GM12864 (cell line): ENCODE measurements around the gene RIMBP2.
"Not testable (repeated sequence)": the region's sequence is repeated elsewhere in the genome, so short reads cannot be mapped to it uniquely, and the experiment has no call there.

Source experiments
- DNase-seq: peaks from one replicate; pipeline ENCODE4 v3.0.0-alpha.2; 2011; ENCODE audit warnings: low read depth
- H3K4me3 ChIP-seq: 2 replicates; pipeline ENCODE4 v1.5.1; 2011; ENCODE audit warnings: mild to moderate bottlenecking, low read depth, low read length, control low read depth
- CTCF ChIP-seq: IDR thresholded peaks from 2 replicates; pipeline ENCODE4 v1.5.1; 2011; ENCODE audit warnings: low read depth, mild to moderate bottlenecking, moderate library complexity, low read length, control low read depth, inconsistent platforms; ENCODE audit errors: missing control alignments

Gene RIMBP2

DNA sequence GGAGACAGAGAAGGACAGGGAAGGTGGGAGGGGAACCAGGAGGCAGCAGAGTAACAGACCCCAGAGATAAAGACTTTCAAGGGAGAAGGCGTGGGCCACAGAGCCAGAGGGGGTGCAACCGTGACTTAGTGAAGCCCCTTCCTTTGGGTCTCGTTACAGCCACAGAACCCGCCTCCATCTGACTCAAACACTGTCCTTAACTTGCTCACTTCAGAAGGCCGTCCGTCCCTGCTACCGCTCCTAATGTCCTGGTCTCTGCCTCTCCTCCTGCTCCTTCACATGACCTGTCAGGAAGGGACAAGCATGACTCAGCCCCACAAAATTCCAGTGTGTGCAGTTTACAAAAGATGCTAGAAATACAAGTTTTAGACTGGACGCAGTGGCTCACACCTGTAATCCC lies 18.0 kb downstream of the RIMBP2 start:
- no peak for TF ChIP-seq CTCF
- DNase-seq = no peak
- no peak overlapping the region for H3K4me3 ChIP-seq

DNA sequence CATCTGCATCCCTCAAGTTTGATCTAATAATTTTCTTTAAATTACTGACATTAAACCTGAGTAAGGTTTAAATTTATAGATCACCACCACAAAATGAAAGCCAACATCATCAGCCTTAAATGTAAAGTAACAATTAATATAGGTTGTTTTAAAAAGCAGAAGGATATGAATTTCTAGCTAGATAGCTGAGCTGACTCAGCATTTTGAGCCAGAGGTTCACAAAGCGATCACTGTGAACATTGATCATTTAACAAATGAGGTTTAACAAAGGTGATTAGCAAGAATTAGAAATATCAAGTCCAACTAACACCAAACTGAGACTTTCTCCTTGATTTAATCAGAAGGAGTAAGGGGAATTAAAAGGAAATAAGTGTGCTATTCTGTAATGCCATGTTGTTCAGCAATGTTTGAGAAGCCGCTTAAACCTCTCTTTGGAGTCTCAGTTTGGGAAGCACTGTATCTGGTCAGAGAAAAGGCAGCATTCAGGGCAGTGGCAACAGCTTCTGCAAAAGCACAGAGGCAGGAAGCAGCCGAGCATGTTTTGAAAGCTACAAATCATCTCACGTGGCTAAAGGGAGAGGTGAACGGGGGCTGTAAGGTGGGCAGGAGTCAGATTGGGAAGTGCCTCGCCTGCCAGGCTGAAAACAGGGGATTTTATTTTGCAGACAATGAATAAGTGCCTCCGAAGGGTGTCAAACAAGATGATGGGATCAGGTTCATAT lies 19.6 kb downstream of the RIMBP2 start:
- DNase-seq = no peak
- H3K4me3 ChIP-seq = no peak overlapping the region
- no peak for TF ChIP-seq CTCF

GRCh38 chr12:130695061-130695460 lies 21.0 kb downstream of the RIMBP2 start:
- no peak for DNase-seq
- TF ChIP-seq CTCF = no peak
- H3K4me3 ChIP-seq = no peak overlapping the region

DNA sequence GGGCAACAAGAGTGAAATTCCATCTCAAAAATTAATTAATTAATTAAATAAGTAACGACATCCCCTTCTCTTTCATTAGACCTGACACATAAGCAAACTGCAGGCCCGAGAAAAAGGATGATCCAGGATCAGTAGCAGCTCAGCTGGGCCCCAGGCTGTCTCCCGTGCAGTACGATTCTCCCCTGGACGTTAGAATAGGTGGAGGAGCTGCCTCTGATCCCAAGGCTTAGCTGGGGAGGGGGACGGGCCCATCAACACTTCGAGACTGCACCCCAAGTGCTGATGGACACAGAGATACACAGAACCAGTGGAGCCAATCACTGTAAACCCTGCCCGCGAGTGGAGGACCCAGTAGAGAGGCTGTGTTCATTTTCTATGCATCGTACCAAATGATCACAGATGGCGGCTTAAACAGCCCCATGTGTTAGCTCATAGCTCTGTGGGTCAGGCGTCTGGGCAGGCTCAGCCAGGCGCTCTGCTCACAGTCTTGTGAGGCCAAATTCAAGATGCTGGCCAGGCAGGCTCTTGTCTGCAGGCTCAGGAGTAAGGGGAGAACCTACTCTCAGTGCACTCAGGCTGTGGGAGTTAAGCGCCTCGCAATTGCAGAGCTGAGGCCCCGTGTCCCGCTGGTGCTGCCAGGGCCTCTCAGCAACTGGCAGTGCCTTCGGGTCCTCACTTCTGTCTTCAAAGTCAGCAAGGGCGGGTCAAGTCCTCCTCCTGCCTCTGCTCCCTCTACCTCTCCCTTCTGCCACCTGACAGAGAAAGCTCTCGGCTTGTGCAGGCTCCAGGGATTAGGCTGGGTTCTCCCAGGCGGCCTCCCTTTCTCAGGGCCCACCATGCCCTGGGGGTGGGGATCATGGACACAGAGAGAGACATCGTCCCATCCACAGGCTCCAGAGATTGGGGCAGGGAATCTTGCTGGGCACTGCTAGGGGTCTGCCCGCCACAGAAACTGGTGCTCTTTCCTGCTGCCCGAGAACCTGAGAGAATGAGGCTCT lies 26.4 kb downstream of the RIMBP2 start:
- no peak for DNase-seq
- H3K4me3 ChIP-seq = no peak overlapping the region
- no peak for TF ChIP-seq CTCF

DNA sequence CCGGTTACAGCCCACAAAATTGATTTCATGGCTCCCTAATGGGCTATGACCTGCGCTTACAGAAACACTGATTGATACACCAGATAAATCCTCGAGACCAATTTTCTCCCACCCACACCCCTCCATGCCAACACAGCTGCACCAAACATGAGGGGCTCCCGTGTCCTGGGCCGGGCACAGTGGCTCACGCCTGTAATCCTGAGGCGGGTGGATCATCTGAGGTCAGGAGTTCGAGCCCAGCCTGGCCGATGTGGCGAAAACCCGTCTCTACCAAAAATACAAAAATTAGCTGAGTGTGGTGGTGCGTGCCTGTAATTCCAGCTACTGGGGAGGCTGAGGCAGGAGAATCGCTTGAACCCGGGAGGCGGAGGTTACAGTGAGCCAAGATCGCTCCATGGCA lies 27.1 kb downstream of the RIMBP2 start:
- H3K4me3 ChIP-seq, DNase-seq: not testable (repeated sequence)

- DNase-seq = no peak
- no peak overlapping the region for H3K4me3 ChIP-seq
- TF ChIP-seq CTCF = no peak
Measured at GRCh38 chr12:130687796-130688778, 28.0 kb downstream of the RIMBP2 start.
